Measurements from ENCODE around the gene DRD1.
"Not testable (repeated sequence)": the region's sequence is repeated elsewhere in the genome, so short reads cannot be mapped to it uniquely, and the experiment has no call there.

Gene DRD1

DNA sequence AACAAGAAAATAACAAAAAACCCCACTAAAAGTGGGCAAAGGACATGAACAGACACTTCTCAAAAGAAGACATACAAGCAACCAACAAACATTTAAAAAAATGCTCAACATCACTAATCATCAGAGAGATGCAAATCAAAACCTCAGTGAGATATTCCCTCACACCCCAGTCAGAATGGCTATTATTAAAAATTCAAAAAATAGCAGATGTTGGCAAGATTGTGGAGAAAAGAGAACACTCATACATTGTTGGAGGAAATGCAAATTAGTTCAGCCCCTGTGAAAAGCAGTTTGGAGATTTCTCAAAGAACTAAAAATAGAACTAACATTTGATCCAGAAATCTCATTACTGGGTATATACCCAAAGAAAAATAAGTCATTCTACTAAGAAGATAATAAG is 19.4 kb downstream of the DRD1 start:
- not testable (repeated sequence) for DNase-seq

DNA sequence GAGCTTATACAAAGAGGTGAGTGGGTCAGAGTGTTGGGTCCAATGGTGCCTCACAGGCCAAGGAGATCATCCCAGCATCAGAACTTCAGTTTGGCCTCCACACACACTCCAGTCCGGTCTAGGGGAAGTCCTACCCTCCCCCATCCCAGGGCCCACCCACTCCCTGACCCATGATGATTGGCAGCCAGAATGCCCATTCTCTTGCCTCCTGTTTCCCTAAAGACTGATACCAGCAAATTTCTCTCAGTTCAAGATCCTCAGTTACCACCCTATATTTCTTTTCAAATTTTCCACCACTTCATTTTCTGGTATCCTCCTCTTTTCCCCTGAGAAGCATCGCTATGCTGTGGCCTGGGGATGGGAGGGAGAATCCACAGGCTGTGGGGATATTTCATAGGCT is 21.9 kb downstream of the DRD1 start:
- DNase-seq = no peak

DNA sequence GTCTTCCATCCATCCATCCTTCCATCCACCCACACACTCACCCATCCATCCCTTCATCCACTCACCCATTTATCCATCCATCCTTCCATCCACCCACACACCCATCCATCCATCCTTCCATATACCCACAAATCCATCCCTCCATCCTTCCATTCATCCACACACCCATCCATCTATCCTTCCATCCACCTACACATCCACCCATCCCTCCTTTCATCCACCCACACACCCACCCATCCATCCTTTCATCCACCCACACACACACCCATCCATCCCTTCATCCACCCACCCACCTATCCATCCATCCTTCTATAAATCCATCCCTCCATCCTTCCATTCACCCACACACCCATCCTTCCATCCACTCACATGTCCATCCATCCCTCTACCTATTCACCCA is 23.6 kb downstream of the DRD1 start:
- DNase-seq = no peak

DNA sequence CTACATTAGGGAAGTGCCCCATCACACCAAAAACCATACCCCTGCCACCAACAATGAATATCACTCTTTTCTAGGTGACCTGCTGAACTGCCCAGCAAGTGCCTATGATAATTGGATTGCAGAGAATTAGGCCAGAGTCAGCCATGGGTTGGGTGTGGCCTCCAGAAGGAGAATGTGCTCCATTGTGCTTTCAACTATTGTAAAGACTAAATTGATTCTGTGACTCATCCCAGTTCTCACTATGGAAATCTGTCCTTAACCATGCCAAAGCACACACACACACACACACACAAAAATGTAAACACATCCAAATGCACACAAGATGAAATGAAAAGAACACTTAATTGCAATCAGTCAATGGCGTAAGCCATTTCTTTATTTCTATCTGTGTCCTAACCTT is 25.7 kb downstream of the DRD1 start:
- no peak for DNase-seq

DNA sequence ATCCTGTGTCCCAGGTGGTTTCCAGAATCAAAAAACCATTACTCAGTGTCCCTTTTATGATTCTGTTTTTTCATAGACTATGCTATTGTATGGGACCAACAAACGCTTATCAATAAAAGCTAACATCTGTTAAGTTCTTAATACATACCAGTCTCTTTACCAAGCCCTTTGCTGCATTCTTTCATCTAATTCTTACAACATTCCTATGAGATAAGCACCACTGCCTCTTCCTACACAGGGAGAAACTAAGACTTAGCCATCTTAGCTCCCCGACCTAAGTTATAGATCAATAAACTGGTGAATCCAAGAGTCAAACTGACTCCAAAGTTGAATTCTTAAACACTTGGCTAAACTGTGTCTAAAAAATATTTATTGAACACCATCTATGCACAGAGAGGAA is 26.6 kb downstream of the DRD1 start:
- DNase-seq = no peak

DNA sequence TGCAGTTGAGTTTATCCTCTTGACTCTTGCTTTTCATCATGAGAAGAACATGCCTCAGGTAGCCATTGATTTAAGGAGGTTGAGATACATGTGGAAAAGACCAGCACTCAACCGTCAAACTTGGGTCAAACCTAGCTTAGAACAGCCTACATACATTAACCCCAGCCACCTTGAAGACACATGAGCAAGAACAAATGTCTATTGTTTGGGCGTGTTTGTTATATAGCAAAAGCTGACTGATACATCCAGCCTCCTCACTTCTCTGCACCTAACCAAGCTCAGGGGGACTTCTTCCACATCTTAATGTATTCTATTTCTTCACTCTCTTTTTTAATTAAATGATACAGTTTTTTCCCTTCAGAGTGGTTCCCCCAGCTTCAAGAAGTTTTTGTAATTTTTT is 28.7 kb downstream of the DRD1 start:
- DNase-seq = no peak

DNA sequence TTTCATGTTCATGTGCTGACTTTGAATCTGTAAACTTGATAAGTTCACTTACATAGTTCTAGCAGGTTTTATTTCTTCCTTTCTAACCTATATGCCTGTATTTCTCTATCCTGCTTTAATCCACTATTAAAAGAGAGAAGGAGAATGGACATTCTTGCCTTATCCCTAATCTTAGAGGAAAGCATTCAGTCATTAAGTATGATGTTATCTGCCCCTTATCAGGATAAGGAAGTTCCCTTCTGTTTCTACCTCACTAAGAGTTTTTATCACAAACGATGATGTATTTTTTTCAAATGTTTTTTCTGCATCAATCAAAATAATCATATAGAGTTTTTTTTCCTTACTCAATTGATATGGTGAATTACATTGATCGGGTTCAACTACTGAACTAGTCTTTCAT is 33.1 kb downstream of the DRD1 start:
- DNase-seq = no peak

DNA sequence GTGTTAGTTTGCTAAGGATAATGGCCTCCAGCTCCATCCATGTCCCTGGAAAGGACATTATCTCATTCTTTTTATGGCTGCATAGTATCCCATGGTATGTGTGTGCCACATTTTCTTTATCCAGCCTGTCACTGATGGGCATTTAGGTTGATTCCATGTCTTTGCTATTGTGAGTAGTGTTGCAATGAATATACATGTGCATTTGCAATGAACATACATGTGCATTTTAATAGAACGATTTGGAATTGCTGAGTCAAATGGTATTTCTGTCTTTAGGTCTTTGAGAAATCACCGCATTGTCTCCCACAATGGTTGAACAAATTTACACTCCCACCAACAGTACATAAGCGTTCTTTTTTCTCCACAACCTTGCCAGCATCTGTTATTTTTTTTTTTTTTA is 37.7 kb downstream of the DRD1 start:
- no peak for DNase-seq

DNA sequence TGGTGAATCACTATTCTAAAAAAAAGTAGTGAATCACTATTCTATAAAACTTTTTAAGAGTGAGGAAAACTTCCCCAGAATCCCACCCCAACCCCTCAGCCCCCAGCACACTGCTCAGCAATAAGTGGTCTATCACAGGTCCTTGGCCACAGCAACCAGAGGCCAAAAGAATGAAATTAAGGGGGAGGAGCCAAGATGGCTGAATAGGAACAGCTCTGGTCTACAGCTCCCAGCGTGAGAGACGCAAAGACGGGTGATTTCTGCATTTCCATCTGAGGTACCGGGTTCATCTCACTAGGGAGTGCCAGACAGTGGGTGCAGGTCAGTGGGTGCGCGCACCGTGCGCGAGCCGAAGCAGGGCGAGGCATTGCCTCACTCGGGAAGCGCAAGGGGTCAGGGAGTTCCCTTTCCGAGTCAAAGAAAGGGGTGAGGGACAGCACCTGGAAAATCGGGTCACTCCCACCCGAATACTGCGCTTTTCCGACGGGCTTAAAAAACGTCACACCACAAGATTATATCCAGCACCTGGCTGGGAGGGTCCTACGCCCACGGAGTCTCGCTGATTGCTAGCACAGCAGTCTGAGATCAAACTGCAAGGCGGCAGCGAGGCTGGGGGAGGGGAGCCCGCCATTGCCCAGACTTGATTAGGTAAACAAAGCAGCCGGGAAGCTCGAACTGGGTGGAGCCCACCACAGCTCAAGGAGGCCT is 46.2 kb downstream of the DRD1 start:
- not testable (repeated sequence) for DNase-seq

DNA sequence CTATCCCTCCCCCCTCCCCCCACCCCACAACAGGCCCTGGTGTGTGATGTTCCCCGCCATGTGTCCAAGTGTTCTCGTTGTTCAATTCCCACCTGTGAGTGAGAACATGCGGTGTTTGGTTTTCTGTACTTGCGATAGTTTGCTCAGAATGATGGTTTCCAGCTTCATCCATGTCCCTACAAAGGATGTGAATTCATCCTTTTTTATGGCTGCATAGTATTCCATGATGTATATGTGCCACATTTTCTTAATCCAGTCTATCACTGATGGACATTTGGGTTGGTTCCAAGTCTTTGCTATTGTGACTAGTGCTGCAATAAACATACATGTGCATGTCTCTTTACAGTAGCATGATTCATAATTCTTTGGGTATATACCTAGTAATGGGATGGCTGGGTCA is 48.6 kb downstream of the DRD1 start:
- not testable (repeated sequence) for DNase-seq

DNA sequence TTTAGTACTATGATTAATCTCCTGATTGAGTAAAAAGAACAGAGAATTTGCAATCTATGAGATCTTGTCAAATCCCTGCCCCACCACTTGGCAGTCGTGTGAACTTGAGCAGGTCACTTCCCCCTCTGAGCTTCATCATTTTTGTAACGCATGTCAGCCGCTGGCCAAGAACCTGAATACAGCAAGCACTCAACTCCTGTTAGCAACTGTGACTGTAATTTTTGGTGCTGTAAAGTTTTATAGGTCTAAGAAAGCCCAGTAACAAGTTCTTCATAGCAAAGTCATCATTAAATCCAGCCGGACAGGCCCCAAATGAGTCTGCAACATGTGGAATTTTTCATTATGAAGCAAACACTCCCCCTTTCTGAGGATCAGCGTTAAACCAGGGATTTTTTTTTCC is 49.4 kb downstream of the DRD1 start:
- DNase-seq = no peak

DNA sequence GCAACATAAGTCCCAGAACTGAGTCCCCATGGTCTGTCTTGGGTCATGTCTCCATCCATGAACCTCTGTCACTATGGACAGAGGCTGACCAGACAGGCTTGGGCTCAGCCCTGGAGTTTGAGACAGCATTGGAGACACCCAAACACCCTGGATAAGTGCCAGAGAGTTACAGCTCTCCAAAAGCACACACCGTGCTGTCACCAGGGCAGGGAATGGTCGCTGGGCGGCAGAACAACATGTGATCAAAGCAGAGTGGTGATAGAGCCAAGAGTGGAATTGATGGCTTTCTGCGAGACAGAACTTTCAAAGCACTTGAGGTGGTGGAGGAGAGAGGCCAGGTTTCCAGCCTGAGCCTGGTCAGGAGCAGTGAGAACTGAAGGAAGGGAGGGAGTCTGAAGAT is 50.1 kb downstream of the DRD1 start:
- no peak for DNase-seq

DNA sequence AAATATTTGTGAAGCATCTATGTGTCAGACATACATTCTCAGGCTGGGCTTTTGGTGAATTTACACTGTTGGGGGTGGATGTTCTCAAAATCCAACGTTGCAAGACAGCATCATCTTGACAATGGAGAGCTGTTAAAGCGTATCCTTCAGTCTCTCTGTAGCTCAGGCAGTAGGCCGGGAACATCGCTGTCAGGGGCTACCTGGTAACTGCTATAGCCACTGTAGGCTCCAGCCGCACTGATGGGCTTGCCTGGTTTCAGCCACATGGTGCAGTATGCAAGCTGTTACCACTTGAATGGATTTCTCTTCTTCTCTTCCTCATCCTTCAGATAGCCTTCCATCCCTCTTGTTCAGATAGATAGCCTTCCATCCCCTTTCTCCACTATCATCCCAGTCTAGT is 51.7 kb downstream of the DRD1 start:
- no peak for DNase-seq

DNA sequence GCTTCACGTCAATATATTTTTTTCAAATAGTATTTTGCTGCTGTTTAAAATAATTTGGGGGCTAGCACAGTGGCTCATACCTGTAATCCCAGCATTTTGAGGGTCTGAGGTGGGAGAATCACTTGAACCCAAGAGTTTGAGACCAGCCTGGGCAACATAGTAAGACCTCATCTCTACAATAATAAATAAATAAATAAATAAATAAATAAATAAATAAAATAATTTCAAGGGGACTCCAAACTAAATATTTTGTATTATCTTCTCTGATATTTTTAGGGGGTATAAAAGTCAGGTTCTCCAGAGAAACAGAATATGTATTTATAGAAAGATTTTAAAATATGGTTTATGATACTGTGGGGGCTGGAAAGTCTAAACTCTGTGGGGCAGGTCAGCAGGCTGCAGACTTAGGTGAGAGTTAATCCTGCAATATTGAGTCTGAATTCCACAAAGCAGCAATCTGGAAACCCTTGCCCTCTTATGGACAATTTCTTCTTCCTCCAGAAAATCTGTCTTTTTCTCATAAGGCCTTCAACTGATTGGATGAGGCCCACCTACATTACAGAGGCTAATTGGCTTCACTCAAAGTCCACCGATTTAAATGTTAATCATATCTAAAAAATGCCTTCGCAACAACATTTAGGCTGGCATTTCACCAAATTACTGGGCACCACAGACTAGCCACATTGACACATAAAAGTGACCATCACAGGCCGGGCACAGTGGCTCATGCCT is 53.5 kb downstream of the DRD1 start:
- no peak for DNase-seq

All from stimulated activated CD4-positive, alpha-beta T cell treated with anti-CD3 and anti-CD28 coated beads, Interleukin-15, amount 100 ng/mL, for 24 hours (primary cell).